KG1 (cell line): ENCODE data around the gene TMEM44.
"Not testable (repeated sequence)": the region's sequence is repeated elsewhere in the genome, so short reads cannot be mapped to it uniquely, and the experiment has no call there.

Source experiments
- DNase-seq: peaks from one replicate; lab custom pipeline; 2025; lab: John Stamatoyannopoulos, UW

The TMEM44 gene

GRCh38 chr3:194609601-194610000 lies 23.6 kb downstream of the TMEM44 start:
- no peak for DNase-seq

DNA sequence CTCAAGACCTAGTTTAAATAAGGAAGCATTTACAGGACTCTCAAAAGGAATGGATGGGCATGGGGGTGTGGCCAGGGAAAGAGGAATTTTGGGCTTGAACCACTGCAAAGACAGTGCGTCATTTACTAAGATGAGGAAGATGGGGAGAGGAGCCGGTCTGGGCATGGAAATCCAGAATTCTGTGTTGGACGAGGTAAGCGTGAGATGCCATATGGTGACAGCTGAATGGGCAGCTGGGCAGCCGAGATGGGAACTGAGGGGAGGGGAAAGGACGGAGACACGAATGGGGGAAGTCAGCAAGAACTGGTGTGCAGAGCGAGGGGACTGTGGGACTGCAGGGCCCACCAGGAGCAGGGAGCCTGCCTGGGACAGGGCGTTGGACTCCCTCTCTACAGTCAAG lies 24.2 kb downstream of the TMEM44 start:
- DNase-seq = no peak

DNA sequence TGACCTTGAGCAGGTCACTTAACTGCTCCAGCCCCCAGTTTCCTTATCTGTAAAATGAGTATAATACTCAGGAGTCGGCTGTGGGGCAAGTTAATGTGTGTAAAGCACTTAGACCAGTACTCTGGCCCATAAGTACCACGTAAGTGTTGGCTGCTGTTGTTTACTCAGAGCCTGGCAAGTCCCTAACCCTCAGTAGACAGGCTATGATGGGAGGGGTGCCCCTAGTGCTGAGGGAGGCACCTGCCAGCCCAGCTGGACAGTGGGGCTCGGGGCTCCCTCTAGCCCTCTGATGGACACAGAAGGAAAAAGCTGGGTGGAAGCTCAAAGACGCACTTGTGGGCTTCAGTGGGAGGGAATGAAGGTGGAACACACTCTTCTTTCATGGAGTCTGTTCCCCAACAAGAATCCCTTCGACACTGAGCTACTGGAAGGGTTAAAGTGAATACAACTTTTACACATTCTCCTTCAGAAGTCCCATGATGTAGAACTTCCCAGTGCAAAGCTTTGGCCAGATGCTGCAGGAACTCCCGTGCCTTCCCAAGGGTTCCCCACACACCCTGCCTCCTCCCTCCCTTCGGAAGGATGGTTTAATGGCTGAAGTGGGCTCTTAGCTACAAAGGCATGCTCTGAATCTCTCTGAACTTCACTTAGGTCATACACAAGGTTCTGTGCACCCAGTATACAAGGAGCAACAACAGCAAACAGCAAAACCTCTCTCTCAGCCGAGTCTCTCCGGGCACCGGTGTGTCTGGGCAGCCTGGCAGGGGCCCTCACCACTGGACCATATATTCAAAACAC lies 25.4 kb downstream of the TMEM44 start:
- no peak for DNase-seq

GRCh38 chr3:194606941-194607340 lies 26.3 kb downstream of the TMEM44 start:
- no peak for DNase-seq

- DNase-seq = no peak
Observed at GRCh38 chr3:194606163-194606562, 27.1 kb downstream of the TMEM44 start.

DNA sequence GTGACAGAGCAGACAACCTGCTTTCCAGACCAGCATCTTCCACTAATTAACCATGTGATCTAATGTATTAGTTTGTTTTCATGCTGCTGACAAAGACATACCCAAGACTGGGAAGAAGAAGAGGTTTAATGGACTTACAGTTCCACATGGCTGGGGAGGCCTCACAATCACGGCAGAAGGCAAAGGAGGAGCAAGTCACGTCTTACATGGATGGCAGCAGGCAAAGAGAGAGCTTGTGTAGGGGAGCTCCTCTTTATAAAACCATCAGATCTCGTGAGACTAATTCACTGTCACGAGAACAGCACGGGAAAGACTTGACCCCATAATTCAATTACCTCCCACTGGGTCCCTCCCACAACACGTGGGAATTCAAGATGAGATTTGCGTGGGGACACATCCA lies 27.9 kb downstream of the TMEM44 start:
- not testable (repeated sequence) for DNase-seq

- no peak for DNase-seq
Observed at GRCh38 chr3:194604837-194605236, 28.4 kb downstream of the TMEM44 start.

DNA sequence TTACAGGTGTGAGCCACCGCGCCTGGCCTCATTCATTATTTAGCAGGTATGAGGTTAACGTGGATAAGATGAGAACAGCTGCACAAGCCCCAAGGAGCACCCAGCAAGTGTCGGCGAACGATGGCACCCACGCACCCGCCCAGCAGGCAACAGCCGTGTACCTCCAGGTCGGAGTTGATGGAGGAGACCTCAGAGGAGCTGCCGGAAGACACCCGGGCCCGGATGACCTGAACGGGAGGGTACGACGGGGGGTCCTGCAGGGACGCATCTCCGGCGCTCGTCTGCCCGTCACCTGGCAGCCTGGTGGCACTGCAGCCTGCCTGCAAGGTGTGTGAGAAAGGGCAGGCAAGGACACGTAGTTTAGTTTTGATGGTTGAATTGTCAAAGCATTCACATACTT lies 29.1 kb downstream of the TMEM44 start:
- DNase-seq = no peak

- no peak for DNase-seq
Observed at GRCh38 chr3:194602669-194603171, 30.5 kb downstream of the TMEM44 start.

GRCh38 chr3:194598771-194599557 lies 34.3 kb downstream of the TMEM44 start:
- DNase-seq = no peak

DNA sequence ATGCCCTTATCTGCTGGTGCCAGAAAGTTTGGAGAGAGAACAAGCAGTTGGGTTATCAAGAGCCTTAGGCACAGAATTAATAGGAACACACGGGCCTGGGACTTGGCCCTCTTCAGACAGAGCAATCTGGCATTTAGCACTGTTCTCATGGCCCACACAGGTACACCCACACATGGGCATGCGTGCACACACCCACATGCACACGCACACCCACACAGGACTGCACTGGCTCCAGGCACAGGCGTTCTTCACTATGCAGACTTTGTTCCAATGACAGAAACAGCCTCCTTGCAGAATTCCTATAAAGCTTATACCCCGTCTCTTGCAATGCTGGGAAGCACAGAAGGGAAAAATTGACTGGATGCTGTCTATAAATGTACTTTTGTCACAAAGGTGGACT lies 36.3 kb downstream of the TMEM44 start:
- DNase-seq = no peak

DNA sequence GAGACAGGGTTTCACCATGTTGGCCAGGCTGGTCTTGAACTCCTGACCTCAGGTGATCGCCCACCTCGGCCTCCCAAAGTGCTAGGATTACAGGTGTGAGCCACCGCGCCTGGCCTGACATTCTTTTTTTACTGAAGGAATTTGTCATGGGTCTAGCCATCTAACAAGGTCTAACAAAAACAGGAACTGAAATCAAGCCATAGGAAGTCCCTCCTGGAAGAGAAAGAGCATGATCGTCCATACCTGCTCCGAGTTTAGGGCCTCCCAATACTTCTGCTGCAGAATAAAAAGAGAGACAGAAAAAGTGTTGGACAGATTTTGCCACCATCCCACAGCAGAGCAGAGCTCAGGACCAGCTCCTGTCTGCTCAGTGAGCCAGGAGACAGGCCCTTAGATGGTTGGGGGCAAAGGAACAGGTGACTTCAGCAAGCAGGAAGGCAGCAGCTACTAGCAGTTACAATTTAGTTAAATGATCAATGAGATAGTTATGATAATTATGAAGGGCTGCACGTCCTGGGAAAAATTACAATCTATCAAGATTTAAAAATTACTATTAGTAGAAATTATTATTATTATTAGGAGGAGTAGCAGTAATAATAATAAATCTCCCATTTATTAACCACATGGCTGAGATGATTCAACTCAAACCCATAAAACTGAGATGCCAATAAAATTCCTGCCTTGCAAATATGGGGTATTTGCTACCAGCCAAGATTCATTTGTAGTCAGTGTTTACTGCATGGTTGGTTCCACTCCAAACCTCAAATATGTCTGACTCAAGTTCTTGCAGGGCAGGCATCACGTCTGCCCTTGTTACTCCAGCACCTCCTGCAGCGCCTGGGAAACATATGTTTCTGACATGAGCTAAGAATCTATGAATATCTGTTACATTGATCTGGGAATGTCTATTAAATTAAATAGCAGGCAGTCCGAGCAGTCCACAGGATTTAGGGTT lies 40.1 kb downstream of the TMEM44 start:
- no peak for DNase-seq

- DNase-seq = no peak
Observed at GRCh38 chr3:194588741-194589140, 44.5 kb downstream of the TMEM44 start.

- no peak for DNase-seq
Observed at GRCh38 chr3:194588236-194588635, 45.0 kb downstream of the TMEM44 start.

GRCh38 chr3:194587438-194587931 lies 45.7 kb downstream of the TMEM44 start:
- no peak for DNase-seq

DNA sequence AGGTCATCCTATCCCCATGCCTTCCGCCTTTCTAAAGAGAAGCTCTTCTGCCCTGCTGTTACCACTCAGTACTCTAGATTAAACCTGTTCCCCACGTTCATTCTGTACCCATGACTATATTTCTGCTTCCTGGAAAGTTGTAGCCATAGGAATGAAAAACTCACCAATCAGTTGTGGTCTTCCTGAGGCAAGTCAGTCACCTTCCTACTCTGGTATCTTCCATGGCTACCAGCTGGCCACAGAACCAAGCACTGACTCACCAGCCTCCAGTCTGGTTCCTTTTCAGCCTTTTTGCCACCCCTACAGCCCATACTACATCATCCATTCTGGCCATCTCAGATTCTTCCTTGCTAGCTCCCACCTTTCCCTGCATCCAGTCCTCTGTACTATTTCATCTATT lies 46.4 kb downstream of the TMEM44 start:
- DNase-seq = no peak

DNA sequence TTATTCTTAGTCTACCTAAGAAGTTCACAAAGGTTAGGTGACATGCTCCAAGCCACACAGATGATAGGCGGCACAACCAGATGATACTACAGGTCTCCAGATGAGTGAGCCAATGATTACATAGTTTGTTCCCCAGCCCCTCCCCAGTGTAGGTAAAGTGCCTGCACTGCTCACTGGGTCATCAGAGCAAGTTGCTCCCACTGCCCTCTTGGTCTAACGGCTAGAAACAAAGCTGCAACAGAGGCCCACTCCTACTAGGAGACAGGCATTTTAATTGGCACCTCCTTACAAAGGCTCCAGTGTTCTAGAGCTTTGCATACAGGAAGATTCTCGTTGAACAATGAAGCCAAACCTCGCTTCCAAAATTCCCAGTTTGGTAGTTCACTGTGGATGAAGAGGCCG lies 47.3 kb downstream of the TMEM44 start:
- DNase-seq = no peak

- no peak for DNase-seq
Observed at GRCh38 chr3:194584866-194585265, 48.4 kb downstream of the TMEM44 start.

DNA sequence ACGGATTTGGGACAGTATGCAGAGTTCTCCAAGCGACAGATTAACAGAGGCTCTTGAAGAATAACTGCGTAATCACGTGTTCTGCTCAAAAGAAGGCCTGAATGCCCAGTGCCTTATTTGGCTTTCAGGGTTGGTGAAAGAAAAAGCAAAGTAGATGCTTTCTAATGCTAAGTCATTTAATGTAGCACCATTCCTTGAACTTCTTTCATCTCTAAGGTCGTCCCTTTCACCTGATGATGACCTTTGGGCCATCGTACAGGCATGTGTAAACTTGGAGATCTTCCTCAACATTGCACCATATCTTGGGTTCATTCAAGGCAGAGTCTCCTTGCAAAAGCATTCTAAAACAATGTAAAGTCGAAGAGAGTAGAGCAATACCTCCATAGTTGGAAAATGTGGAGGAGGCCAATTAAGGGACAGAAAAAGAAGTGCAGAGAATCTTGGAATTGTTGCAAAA lies 48.9 kb downstream of the TMEM44 start:
- no peak for DNase-seq

- DNase-seq = no peak
Observed at GRCh38 chr3:194582196-194582905, 50.9 kb downstream of the TMEM44 start.

GRCh38 chr3:194579091-194579606 lies 54.1 kb downstream of the TMEM44 start:
- no peak for DNase-seq
